ENCODE results near the gene CERS4.

GRCh38 chr19:8167985-8168384 lies 41.2 kb upstream of the CERS4 start:
- TF ChIP-seq CTCF (IDR thresholded peaks at IDR 0.05) (no peak), EZH2 (IDR thresholded peaks at IDR 0.05; ENCODE audit: borderline replicate concordance, insufficient read depth, low read depth, low read length, poor library complexity, severe bottlenecking) (no peak)
